Measurements from ENCODE around the gene SPTBN1. TPM values are rescaled to one million over a fixed set of nuclear protein-coding genes. Genes with fewer than 3 reads are reported as not detected.

The SPTBN1 gene
- total RNA-seq, 1 donor from 2014 or later: 501 TPM

DNA sequence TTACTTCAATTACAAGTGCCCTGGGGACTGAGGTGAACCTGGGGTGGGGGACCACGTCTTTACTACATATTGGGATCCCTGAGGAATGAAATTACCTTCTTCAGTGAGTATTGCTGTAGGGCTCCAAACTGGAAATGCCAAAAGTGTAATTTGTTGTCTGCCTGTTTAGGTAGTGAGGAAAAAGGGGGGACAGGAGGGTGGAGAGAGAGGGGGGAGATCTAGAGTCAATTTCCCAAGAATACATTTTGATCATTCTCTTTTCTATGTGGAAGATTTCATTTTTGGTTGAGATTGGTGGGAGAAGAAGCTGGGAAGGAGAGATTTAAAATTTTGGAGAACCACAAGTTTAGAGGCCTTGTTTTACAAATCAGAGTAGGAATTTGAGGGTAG, 101.1 kb downstream of the SPTBN1 start:
- DNase-seq: no peak

DNA sequence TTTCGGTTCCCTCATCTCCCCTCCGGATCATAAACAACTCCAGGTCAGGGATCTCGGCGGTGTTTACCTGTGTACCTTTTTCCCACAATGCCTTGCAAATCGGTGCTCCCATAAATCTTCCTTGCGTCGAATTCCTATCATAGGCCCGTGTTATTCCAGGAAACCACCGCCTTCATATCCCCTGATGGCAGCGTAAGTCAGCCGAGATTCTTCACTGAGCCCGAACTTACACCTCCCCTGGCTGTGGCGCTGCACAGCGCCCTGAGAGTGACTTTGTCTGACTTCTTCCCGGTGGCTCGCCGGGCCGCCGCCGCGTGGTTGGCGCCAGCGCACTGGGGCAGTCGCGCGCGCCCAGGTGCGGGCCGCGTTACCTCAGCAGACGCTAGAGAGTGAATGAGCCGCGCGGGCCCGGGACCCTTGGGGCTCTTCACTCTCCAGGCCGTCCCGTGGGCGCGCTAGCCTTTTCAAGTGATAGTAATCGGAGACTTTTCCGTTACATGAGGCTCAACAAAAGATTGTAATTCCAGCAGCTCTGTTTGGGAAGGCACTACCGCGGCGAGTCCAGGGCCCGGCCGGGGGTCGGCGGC, 101.6 kb downstream of the SPTBN1 start:
- no peak for DNase-seq

DNA sequence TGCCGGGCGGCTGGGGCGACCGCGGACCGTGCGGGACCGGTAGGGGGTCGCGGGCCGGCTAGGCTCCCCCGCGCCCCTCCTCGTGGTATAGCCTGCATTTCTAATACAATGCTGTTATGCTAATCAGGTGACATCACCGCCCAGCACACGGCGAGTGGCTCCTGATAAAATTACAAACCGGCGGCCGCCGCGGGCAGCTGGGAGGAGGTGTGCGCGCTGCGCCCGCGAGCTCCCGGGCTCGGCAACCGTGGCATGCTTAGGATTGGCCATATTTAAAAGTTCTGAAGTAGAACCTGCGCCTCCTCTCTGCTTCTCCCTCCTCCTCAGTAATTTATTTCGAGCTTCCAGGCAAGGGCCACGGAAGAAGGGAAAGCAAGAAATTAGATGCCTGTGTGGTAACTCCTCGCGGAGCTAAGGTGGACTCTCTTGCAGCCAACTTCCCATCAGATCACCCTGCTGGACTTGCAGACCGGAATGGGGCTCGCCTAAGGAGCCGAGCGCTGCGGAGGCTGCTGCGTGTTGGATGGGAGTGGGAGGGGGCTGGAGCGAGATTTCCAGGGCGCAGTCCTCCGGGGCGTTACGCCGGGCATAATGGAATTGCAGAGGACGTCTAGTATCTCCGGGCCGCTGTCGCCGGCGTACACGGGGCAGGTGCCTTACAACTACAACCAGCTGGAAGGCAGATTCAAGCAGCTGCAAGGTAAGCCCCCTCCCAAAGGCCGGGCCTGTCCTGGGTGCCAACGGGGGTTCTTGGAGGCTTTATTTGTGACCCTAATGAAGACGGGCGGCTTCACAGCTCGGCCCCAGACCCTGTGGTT, 102.3 kb downstream of the SPTBN1 start:
- peak; percentile 9 for DNase-seq

DNA sequence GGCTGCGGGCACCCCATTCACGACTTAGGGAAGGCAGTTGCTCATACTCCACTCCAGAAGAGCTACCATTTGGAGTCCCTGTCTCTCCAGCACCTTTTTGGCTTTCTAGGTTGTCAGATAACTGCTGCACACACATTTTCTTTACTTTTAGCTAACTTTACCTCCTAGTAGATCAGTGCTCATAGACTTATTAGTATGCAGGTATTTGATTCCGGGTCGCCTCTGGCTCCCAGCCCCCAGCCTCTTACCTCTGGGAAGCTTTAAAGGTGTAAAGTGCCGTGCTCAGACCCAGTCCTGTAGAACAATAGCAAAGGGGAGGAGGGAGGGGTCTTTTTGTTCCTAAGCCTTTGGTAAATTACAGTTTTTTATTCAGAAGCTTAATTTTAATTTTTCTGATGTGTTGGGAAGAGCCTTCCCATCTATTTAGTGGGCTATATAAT, 102.9 kb downstream of the SPTBN1 start:
- no peak for DNase-seq

DNA sequence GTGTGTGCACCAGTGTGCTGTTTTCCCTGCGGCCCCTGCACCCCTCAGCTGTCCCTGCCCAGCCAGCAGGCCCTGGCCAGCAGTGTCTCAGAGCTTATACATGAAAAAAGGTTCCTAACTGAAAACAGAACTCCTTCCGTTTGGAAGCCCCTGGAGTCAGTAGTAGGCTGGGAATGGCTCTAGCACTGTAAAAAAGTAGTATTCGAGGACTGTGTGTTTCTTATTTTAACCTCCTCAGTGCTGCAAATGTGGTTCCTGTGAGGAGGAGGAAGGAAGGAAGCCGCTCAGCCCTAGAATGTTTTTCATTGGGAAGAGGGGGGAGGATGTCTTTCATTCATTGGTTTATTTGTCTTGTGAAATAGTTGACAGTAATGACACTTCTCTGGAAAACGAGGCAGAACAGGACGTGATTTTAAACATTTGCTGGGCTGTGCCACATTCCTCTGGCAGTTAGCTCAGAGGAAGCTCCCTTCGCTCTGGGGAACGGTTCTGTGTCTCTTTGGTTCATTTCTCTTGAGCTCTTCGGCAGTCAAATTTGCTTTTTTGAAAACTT, 103.5 kb downstream of the SPTBN1 start:
- no peak for DNase-seq

DNA sequence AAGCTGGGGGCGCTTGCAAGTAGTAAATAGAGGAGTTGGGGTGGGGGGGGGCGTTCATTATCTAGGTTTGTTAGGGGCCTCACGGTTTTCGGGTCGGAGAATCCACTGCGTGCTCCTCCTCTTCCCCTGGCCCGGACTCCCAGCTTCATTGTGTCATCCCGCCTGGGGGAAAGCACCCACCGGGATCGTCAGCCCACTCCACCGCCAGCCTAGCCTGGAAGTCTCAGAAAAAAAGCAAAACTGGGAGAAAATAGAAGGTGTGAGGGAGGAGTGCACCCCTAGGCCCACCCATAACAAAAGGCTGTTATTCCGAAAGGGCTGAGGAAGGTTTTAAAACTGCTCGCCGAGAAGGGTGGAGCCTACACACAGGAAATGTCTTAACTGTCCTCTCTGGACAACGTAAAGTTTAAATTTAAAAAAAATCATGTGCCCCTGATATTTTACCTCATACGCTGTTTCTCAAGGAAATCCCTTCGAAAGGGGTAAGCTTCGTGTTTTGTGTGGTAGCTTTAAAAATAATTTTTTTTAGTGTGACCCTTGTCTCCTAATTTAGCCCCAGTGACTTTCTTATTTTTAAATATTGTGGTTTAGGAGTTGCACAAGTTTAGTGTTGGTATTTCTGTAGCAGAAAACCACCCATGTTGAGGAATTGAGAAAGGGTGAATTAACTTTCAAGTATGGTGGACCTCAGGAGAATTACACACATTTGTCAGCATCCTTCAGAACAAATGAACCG, 104.2 kb downstream of the SPTBN1 start:
- no peak for DNase-seq

DNA sequence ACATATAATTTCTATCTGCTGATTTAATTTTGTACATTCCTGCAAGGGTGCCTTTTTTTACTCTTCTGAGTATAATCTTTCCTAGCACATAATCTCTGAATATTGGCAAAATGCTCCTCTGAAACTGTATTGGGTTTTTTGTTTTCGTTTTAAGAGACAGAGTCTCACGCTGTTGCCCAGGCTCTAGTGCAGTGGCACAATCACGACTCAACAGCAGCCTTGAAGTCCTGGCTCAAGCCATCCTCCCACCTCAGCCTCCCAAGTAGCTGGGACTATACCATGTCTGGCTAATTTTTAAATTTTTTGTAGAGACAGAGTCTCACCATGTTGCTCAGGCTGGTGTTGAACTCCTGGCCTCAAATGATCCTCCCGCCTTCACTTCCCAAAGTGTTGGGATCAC, 104.9 kb downstream of the SPTBN1 start:
- DNase-seq: no peak

DNA sequence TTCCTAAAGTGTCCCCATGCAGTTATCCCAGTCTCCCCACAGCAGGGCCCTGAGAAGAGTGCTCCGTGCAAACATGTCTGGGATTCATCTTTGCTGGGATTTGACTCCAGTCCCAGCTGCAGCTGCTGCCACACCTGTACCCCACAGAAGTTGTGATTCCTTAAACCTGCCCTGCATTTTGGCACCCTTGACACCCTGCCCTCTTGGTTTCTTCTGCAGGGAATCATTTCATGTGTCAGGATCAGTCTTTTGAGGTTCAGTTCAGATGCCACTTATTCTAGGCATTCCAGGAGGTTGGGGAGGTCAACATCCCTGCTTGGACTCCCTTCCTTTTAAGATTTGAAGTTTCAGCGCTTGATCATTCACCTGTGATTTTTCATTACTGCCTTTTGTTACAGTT, 108.3 kb downstream of the SPTBN1 start:
- DNase-seq: no peak

DNA sequence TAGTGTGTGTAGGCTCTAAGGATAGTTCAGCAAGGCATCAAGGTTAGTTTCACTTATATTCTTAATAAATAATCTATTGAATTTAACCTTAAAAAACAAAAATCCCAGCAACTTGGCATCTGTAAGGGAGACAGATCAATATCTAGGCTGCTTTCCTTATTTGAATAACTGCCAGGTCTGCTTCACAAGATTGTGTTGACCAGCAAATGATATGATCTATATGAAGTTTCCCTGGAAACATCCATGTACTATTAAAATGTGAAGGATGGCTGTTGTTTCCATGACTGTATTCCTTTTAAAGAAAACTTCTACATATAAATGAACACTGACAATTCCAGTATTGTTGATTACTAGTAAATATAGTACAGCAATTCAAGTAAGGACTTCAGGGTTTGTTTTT, 109.4 kb downstream of the SPTBN1 start:
- DNase-seq: no peak

DNA sequence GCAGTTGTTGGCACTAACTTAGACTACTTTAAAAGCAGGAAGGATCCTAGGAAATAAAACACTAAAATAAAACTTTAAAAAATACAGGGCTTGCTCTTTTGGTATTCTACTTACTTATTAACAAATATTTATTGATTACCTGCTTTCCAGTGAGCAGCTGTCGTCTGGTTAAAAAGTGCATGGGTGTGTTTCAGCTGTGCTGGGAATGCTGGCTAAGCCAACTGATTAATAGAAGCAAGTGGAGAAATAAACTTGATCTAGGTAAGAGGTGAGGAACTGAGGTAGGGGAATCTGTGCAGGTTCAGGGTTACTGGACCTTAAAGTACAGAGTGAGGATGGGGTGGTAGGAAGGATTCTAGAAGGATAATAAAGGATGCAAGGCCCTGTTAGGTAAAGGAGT, 110.8 kb downstream of the SPTBN1 start:
- DNase-seq: no peak

DNA sequence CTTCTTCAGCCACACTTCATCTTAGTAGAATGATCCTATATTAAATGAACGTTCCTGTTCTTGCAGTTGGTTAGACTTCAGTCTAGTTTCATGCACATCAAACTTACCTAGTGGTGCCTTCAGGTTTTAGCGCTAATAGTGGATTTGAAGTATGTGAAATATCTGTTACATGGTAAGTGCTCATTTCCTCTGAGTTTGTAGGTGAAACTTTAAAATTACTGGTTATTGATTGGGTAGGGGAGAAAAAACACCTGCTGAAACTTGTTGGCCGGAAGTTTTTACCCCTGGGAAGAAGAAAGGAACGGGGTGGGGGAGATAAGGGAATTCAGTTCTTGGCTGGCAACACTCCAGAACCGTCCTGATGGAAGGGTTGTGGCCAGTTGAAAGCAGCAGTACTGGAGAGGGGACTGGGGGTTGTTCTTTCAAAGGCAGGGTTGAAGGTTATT, 112.8 kb downstream of the SPTBN1 start:
- no peak for DNase-seq

DNA sequence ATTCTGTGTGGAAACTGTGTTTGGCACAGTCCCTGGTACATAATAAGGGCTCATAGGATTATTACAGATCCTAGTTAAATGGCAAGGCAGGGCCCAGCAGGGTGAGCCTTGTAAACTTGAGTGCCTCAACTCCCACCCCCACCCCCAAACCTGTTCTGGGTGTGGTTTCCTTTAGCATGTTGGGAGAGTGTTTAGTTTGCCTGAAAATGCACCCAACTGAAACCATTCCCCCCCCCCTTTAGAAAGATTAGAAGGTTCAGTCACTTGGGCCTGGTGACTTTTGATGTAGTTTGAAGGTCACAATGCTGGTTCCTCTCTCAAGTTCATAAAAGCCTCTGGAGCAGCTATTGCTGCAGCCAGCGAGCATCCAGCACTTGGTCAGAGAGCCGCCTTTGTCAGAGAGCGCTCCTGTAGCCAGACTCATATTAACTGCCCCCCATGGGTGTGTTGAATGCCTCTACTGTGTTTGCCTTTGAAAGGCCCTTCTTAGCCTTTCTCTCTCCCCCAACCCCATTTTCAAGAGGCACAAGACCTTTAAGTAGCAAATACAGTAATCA, 113.7 kb downstream of the SPTBN1 start:
- no peak for DNase-seq

DNA sequence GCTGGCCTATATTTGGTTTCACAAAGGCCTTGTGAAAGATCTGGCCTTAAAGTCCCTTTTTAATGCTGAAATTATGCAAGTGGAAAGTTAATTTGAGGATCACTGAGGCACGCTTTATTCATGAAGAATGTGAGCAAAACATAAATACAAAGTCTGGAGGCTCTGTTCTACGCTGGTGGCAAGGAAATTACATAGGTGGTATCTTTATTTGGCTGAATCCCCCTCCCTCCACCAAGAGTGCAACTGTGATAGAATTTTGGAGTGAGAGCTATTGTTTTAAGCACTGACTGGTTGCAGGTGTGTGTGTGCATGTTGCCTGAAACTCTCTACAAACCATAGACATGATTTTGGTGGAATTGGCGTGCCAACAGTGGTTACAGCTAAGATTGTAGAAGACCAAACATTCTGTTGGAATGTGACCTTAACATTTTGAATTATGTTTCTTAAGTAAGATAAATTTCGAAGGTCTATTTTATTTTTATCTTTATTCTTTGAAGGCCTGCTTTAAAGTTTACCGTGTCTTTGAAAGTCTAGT, 114.3 kb downstream of the SPTBN1 start:
- no peak for DNase-seq

DNA sequence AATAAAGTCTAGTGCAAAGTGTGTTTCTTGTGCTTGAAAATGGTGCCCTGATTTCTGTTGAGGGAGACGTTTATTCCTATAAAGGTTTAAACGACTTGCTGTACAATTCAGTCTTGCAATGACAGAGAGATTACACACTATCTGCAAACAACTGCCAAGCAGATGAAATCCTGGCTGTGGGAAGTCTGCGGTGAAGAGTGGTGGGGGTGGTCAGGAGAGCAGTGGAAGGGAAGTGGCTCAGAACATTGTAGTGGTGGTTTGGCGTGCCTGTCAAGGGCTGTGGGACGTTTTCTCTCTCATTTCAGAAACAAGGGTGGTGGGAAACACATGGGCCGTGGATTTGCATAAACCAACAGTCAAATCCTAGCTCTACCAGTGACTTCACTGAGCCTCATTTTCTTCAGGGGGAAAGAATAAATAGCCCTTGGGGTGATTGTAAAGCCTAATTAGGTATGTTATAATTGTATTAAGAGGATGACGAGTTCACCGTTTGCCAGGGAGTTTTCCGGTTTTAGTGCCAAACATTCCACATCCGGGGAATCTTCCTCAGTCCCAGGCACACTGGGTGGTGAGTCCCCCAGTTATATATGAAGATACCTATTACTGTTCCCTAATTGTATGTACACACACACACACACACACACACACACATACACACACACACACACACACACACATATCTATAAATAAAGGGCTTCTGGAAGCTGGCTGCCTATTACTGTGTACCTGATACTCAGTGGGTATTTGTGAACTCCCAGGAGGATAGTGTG, 115.0 kb downstream of the SPTBN1 start:
- no peak for DNase-seq

DNA sequence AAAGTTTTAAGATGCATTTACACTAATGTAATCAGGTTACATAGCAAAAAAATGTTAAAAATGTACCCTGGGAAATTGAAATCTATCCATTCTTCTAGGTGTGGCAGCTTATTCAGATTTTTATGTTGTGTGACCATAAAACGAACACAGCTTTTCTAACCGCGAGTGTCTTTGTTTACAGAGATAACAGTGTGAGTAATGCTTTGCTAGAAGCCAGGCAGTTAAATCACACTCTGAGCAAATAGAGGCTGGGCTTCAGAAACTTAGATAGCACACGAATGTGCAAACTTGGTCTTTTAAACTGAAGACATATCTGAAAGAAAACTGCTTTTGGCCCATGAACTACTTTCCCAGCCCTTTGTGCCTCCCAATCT, 116.1 kb downstream of the SPTBN1 start:
- no peak for DNase-seq

DNA sequence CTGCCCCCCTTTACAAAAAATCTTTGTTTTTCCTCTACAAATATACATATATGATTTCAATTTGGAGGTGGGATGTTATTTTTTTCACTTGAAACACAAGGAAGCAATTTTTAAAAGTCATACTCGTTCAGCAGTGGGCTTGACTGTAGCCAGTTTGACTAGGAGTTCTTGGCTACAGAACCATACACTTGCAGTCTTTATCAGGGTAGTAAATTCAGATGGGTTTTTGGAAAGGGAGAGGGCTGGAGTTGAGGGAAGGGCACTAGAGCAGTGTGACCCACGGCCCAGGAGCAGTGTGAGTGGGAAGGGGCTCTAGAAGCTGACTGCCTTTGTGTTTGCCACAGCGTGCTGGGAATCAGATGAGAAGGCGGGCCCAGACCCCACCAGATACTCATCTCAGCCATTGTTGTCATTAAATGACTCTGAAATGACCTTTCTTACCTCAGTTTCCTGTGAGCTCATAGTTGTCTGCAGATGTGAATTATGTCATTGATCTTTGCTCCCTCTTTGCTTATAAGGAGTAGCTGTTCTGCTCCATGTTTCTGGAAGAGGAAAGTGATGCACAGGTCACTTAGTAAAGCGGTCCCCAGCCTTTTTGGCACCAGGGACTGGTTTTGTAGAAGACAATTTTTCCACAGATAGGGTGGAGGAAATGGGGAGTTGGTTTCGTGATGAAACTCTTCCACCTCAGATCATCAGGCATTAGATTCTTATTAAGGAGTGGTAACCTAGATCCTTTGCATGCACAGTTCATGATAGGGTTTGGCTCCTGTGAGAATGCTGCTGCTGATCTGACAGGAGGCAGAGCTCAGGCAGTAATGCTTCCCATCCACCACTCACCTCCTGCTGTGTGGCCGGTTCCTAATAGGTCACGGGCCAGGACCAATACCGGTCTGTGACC, 116.8 kb downstream of the SPTBN1 start:
- DNase-seq: no peak

DNA sequence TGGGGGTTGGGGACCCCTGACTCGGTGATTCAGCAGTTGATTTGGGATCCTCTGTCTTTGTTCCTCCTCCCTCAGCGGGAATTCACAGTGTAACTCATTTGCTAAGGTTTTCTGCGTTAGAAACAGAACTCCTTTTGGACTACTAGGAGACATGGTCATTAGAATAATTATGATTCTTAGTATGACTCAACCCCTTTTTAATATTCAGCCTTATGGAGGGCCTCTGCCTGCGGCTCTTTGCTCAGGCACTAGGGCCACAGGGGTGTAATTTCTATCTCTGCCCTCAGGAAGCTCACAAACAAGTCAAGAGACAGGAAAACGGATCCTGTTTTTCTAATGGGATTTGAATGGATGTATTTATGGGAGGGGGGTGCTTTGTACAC, 117.4 kb downstream of the SPTBN1 start:
- DNase-seq: no peak

DNA sequence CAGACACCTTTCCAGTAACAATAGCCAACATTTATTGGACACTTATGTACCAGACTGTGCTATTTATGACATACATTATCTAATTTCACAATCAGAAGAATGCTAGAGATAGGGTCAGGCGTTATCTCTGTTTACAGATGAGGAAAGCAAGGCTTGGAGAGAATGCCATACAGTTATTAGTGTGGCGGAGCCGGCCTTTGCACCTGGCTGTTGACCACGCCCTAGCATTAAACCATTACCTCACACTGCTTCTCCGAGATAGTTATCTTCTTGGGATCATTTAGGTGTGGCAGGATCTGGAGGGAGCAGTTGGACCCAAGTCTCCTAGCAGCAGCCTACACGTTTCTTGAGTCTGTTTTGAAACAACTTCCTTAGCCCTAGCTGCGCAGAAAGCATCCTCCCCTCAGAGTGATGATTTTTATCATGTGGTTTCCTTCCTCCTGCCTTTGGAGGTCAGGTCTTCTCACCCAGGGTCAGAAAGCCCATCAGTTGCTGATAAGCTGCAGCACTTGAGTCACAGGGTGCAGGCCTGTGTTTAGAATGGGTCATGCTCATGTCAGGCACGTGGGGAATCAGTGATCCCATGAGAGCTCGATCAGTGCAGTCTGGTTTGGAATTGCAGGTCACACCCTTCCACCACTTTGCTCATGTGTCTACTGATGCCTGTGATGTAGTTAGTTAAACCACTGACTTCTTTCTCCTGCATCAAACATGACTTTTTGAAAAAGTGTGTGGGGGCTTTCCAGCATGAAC, 118.2 kb downstream of the SPTBN1 start:
- no peak for DNase-seq

DNA sequence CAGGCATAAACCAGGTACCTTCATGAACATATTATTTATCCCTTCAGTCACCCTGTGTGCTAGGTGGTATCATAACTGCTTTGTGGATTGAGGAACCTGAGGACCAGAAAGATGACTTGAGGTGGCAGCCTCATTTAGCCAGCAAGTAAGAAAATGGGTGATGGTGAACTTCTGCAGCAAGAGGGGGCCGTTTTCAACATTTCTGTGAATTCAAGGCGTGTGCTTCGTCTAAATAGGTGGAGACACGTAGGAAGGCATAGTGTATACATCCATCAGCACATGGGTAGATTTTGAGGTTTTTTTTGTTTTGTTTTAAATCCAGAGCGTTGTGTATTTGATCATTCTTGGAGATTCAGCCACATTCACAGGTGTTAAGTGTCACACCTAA, 118.7 kb downstream of the SPTBN1 start:
- DNase-seq: no peak

DNA sequence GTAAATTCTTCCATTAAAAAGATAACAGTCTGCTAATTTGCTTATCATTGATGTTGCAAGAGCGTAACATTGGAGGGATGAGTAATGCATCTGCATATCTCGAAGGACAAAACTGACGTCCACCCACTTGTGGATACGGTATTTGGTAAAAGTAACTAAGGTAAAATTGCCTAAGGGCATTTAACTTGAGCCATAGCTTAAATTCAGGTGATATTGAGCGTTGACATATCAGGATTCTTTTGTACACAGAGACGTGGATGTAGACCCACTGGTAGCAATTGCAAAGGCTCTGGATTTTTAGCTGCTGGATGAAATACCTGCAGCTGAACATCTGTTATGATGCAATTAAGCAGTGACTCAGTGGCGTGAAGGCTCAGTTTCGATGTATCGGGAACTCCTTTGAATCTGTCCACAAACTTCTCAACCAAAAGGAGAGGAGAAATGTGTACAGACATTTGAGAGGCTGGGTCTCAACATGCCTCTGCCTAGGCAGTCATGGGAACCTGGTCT, 119.3 kb downstream of the SPTBN1 start:
- no peak for DNase-seq

All from occipital lobe (tissue), 2 donors.